Skeletal muscle satellite cell (primary cell): Measurements from ENCODE around the gene PRDM7. TPM values are rescaled to one million over a fixed set of nuclear protein-coding genes. Genes with fewer than 3 reads are reported as not detected.
"Not testable (repeated sequence)": the region's sequence is repeated elsewhere in the genome, so short reads cannot be mapped to it uniquely, and the experiment has no call there.

Experiments used
- H3K27me3 ChIP-seq: 2 replicates; pipeline ENCODE4 v1.7.0; 2013; ENCODE audit warnings: low read length; ENCODE audit not compliant: control insufficient read depth, insufficient read depth
- H3K36me3 ChIP-seq: 2 replicates; pipeline ENCODE4 v1.7.0; 2013; ENCODE audit warnings: mild to moderate bottlenecking, control low read depth, low read length; ENCODE audit not compliant: insufficient read depth
- H3K4me1 ChIP-seq: 2 replicates; pipeline ENCODE4 v1.7.0; 2013; ENCODE audit warnings: low read length; ENCODE audit not compliant: control insufficient read depth, insufficient read depth
- H3K4me2 ChIP-seq: 2 replicates; pipeline ENCODE4 v1.7.0; 2013; ENCODE audit warnings: mild to moderate bottlenecking, low read length
- H3K4me3 ChIP-seq: 2 replicates; pipeline ENCODE4 v1.7.0; 2013; ENCODE audit warnings: low read length
- H3K9ac ChIP-seq: 2 replicates; pipeline ENCODE4 v1.7.0; 2013; ENCODE audit warnings: mild to moderate bottlenecking, low read depth, low read length, moderate library complexity
- H3K9me3 ChIP-seq: replicated peaks from 2 replicates; pipeline ENCODE4 v1.7.0; 2013; ENCODE audit warnings: mild to moderate bottlenecking, control low read depth, low read length
- total RNA-seq: library from RNA; depleted of rRNA; stranded (reverse); fragments of >200 nt; gene quantifications from 2 replicates; pipeline ENCODE4 v1.2.3, GENCODE V29; 2012; rRNA removed

PRDM7 gene
- total RNA-seq = not detected in 2 replicates

GRCh38 chr16:90077240-90077756 is at the start of gene PRDM7:
TSS of gene PRDM7 (minus strand) at chr16:90077331. CDS start at chr16:90075910, 1,421 bp downstream.
- Histone ChIP-seq H3K4me3 (peak within 1 kb of the TSS; percentile 59), H3K36me3 (no peaks in the 10 kb centered on the region), H3K27me3 (peaks cover 36% of the 10 kb centered on the region), H3K4me1 (peaks cover 11% of the 10 kb centered on the region), H3K9me3 (no peaks in the 10 kb centered on the region), H3K4me2 (peak within 1 kb of the TSS; percentile 81), H3K9ac (peak within 1 kb of the TSS; percentile 25)

- not testable (repeated sequence) for H3K27me3 ChIP-seq, H3K9ac ChIP-seq, H3K4me2 ChIP-seq, H3K36me3 ChIP-seq, H3K4me3 ChIP-seq, H3K4me1 ChIP-seq, H3K9me3 ChIP-seq
Observed at GRCh38 chr16:90121846-90122245, 44.7 kb upstream of the PRDM7 start.

- not testable (repeated sequence) for H3K4me2 ChIP-seq, H3K9ac ChIP-seq, H3K27me3 ChIP-seq, H3K9me3 ChIP-seq, H3K36me3 ChIP-seq, H3K4me3 ChIP-seq, H3K4me1 ChIP-seq
Observed at GRCh38 chr16:90107617-90108016, 30.5 kb upstream of the PRDM7 start.

- not testable (repeated sequence) for H3K36me3 ChIP-seq, H3K4me2 ChIP-seq, H3K4me1 ChIP-seq, H3K9me3 ChIP-seq, H3K27me3 ChIP-seq, H3K9ac ChIP-seq, H3K4me3 ChIP-seq
Observed at GRCh38 chr16:90107060-90107459, 29.9 kb upstream of the PRDM7 start.

- H3K4me2 ChIP-seq, H3K4me1 ChIP-seq, H3K27me3 ChIP-seq, H3K9me3 ChIP-seq, H3K36me3 ChIP-seq, H3K9ac ChIP-seq, H3K4me3 ChIP-seq: not testable (repeated sequence)
Observed at GRCh38 chr16:90106271-90106670, 29.1 kb upstream of the PRDM7 start.

- not testable (repeated sequence) for H3K4me2 ChIP-seq, H3K9me3 ChIP-seq, H3K4me3 ChIP-seq, H3K9ac ChIP-seq, H3K36me3 ChIP-seq, H3K27me3 ChIP-seq, H3K4me1 ChIP-seq
Observed at GRCh38 chr16:90104725-90105124, 27.6 kb upstream of the PRDM7 start.

GRCh38 chr16:90102086-90102884 is 25.2 kb upstream of the PRDM7 start:
- H3K4me3 ChIP-seq, H3K9me3 ChIP-seq, H3K27me3 ChIP-seq, H3K4me1 ChIP-seq, H3K4me2 ChIP-seq, H3K36me3 ChIP-seq, H3K9ac ChIP-seq: not testable (repeated sequence)

- H3K4me3 ChIP-seq, H3K36me3 ChIP-seq, H3K4me1 ChIP-seq, H3K27me3 ChIP-seq, H3K9ac ChIP-seq, H3K9me3 ChIP-seq, H3K4me2 ChIP-seq: not testable (repeated sequence)
Observed at GRCh38 chr16:90101332-90101731, 24.2 kb upstream of the PRDM7 start.

- H3K4me3 ChIP-seq, H3K4me2 ChIP-seq, H3K4me1 ChIP-seq, H3K9me3 ChIP-seq, H3K9ac ChIP-seq, H3K27me3 ChIP-seq, H3K36me3 ChIP-seq: not testable (repeated sequence)
Observed at GRCh38 chr16:90100790-90101189, 23.7 kb upstream of the PRDM7 start.

GRCh38 chr16:90100229-90100628 is 23.1 kb upstream of the PRDM7 start:
- not testable (repeated sequence) for H3K4me1 ChIP-seq, H3K36me3 ChIP-seq, H3K27me3 ChIP-seq, H3K9me3 ChIP-seq, H3K9ac ChIP-seq, H3K4me2 ChIP-seq, H3K4me3 ChIP-seq

- not testable (repeated sequence) for H3K9ac ChIP-seq, H3K4me1 ChIP-seq, H3K9me3 ChIP-seq, H3K4me2 ChIP-seq, H3K4me3 ChIP-seq, H3K27me3 ChIP-seq, H3K36me3 ChIP-seq
Observed at GRCh38 chr16:90098936-90099335, 21.8 kb upstream of the PRDM7 start.

GRCh38 chr16:90097010-90097684 is 20.0 kb upstream of the PRDM7 start:
- H3K4me1 ChIP-seq, H3K9ac ChIP-seq, H3K36me3 ChIP-seq, H3K4me2 ChIP-seq, H3K27me3 ChIP-seq, H3K4me3 ChIP-seq, H3K9me3 ChIP-seq: not testable (repeated sequence)
